CD4-positive, alpha-beta T cell treated with Interleukin-6 at 100 ng/mL for 8 hours (primary cell): ENCODE results near the gene LRRC31.

ENCODE experiments used
- DNase-seq: peaks from one replicate; pipeline ENCODE4 v3.0.0-alpha.2; 2020; ENCODE audit warnings: mixed read lengths, low spot score

LRRC31 gene

GRCh38 chr3:169813278-169813677 lies 56.5 kb downstream of the LRRC31 start:
- DNase-seq, result no peak

- peak; percentile 59 for DNase-seq
These were observed 57.2 kb downstream of the LRRC31 start, which contains the start of the genes LRRC34 and LRRIQ4 for GRCh38 chr3:169812332-169813235. Gene LRRC34 (minus strand): TSS chr3:169812904. CDS start chr3:169812548, 356 bp downstream. Gene LRRIQ4 (plus strand): TSS chr3:169812870. CDS start chr3:169821922, 9,052 bp downstream.

GRCh38 chr3:169811631-169812331 lies 58.0 kb downstream of the LRRC31 start:
- no peak for DNase-seq

- DNase-seq, result no peak
These were observed 60.4 kb downstream of the LRRC31 start for GRCh38 chr3:169809230-169809795.

- DNase-seq, result no peak
These were observed 65.1 kb downstream of the LRRC31 start for GRCh38 chr3:169804681-169805080.

GRCh38 chr3:169792359-169792758 lies 77.4 kb downstream of the LRRC31 start:
- no peak for DNase-seq

- DNase-seq, result no peak
These were observed 78.9 kb downstream of the LRRC31 start for GRCh38 chr3:169790687-169791429.

- DNase-seq, result no peak
These were observed 79.5 kb downstream of the LRRC31 start for GRCh38 chr3:169790219-169790618.
